ENCODE data around the gene NPC2.
A peak's percentile ranks its signal among the peaks of the same experiment; 100 is the strongest.
"Not testable (repeated sequence)": the region's sequence is repeated elsewhere in the genome, so short reads cannot be mapped to it uniquely, and the experiment has no call there.

Gene NPC2

GRCh38 chr14:74469548-74470518 is 23.3 kb downstream of the NPC2 start:
- DNase-seq (ENCODE audit: low read depth): no peak

- no peak for DNase-seq (ENCODE audit: low read depth)
Observed at GRCh38 chr14:74468513-74468912, 24.6 kb downstream of the NPC2 start.

DNA sequence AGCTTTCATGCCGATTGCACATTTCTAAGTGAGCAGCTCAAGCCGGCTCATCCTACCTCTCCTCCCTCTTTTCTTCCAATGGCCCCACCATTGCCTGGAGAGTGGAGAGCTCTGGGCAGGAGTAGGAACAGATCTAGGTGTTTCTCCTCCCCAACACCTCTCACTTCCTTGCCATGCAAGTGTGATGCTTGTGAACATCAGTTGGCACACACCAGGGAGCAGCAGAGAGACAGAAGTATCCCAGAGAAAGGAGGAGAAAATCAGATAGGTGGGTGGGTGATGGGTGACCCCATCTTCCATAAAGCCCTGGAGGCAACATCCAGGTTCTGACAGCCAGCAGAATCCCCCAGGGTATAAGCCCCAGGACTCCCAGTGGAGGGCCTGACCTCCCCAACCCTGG is 27.8 kb downstream of the NPC2 start:
- DNase-seq (ENCODE audit: low read depth): no peak

DNA sequence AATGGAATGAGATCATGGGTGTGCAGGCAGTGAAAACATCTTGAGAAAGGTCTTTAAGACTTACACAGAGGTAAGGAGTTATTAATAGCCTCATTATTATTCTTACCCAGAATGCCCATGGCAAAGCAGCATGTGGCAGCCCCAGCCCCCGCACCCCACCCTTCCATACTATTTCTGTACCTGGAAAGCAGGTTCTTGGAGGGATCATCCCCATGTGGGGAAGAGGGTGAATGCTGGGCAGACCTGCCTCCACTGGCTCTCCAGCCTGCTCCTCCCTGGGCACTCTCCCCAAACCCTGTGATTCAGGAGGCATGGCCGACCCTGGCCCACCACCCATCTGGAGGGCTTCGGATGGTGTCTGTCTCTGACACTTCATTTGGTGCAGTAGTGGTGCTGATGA is 28.3 kb downstream of the NPC2 start:
- no peak for DNase-seq (ENCODE audit: low read depth)

GRCh38 chr14:74463697-74464096 is 29.4 kb downstream of the NPC2 start:
- no peak for DNase-seq (ENCODE audit: low read depth)

- DNase-seq (ENCODE audit: low read depth): no peak
Observed at GRCh38 chr14:74462993-74463392, 30.1 kb downstream of the NPC2 start.

- DNase-seq (ENCODE audit: low read depth): no peak
Observed at GRCh38 chr14:74459976-74460375, 33.1 kb downstream of the NPC2 start.

- DNase-seq (ENCODE audit: low read depth): peak; percentile 46
Observed at GRCh38 chr14:74459289-74459946, 33.7 kb downstream of the NPC2 start.

- no peak for DNase-seq (ENCODE audit: low read depth)
Observed at GRCh38 chr14:74457565-74457895, 35.6 kb downstream of the NPC2 start.

- DNase-seq (ENCODE audit: low read depth): no peak
Observed at GRCh38 chr14:74456684-74457564, 36.2 kb downstream of the NPC2 start.

DNA sequence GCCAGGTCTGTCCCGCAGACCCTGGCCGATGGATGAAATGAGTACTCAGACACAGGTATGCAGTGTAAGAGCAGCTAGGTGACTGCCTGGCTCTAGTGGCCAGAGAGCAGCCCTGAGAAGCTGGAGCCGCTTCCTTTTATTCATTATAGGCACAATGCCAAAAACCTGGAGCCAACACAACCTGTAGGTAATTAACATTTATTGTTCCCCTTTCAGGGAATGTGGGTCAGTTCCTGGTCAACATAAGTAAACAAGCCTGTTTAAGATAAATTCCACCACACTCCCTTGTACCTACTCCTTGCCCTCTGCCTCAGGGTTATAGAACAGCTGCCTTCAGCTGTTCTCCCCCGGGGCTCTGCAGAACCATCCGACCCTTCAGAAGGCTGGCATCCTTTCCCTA is 38.7 kb downstream of the NPC2 start:
- not testable (repeated sequence) for DNase-seq (ENCODE audit: low read depth)

GRCh38 chr14:74444866-74445265 is 48.2 kb downstream of the NPC2 start:
- DNase-seq (ENCODE audit: low read depth): no peak

GRCh38 chr14:74442757-74443156 is 50.3 kb downstream of the NPC2 start:
- DNase-seq (ENCODE audit: low read depth): no peak

DNA sequence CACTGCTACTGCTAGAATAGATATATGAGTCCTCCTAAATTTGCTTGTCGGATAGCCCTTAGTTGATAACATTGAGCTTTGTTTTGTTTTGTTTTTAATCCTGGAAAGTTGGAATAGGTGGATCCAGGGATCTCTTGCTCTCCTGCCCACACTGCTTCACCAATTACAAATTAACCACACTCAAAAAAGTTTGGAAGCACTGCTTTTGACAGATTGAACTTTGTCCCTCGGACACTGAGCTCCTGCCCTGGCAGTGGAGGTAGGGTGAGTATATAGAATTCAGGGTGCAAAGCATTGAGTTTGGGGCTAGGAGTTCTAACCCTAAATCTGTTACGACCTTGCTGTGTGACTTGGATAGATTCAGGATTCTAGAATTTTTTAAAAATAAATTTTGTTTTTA is 52.0 kb downstream of the NPC2 start:
- DNase-seq (ENCODE audit: low read depth): no peak

DNA sequence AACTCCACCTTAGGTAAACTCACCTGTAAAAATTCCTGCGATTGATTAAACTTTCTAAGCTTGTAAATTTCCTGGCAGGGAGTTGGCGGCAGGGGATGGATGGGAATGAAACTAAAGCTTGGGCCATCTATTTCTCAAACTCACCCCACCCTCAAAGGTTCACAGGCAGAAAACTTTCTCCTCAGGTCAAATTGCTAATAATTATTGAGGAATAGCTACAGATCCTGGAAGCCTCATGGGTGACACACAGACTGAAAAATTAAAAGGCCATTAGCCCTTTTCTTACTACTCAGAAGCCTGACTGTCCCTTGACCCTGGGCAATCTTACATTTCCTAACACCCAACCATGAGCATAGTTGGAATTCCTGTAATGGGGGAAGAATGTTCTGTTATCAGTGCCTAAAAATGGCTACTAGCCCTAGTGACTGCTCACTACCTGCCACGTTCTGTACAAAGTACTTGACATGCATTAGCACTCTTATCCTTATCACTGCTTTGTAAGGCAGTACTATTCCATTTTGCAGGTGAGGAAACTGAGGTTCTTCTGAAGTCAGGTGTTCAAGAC is 54.7 kb downstream of the NPC2 start:
- DNase-seq (ENCODE audit: low read depth): no peak

- no peak for DNase-seq (ENCODE audit: low read depth)
Observed at GRCh38 chr14:74437496-74438053, 55.5 kb downstream of the NPC2 start.

GRCh38 chr14:74434294-74434693 is 58.8 kb downstream of the NPC2 start:
- DNase-seq (ENCODE audit: low read depth): no peak

- no peak for DNase-seq (ENCODE audit: low read depth)
Observed at GRCh38 chr14:74429991-74430390, 63.1 kb downstream of the NPC2 start.

Data from stromal cell of bone marrow (primary cell).